GM19023 (cell line): ENCODE measurements around the gene CCDC177.

ENCODE experiments used
- ATAC-seq: cut with Tn5 transposase; IDR thresholded peaks from one replicate; pipeline ENCODE4 v1.9.1; 2021; ENCODE audit warnings: mild to moderate bottlenecking, moderate library complexity; ENCODE audit not compliant: unreplicated experiment

Gene CCDC177

GRCh38 chr14:69531135-69531534, 43.5 kb downstream of the CCDC177 start:
- no peak for ATAC-seq

- ATAC-seq: no peak
Observed at GRCh38 chr14:69530095-69530494, 44.6 kb downstream of the CCDC177 start.

- no peak for ATAC-seq
Observed at GRCh38 chr14:69529563-69529962, 45.1 kb downstream of the CCDC177 start.

- ATAC-seq: no peak
Observed at GRCh38 chr14:69528930-69529329, 45.7 kb downstream of the CCDC177 start.

GRCh38 chr14:69528143-69528542, 46.5 kb downstream of the CCDC177 start:
- ATAC-seq: no peak

GRCh38 chr14:69527635-69528034, 47.0 kb downstream of the CCDC177 start:
- no peak for ATAC-seq

GRCh38 chr14:69525896-69526295, 48.8 kb downstream of the CCDC177 start:
- ATAC-seq: no peak

GRCh38 chr14:69522026-69522425, 52.6 kb downstream of the CCDC177 start:
- no peak for ATAC-seq
